LNCaP clone FGC (cell line): ENCODE data around the gene FOXP4.

Source experiments
- DNase-seq: peaks from one replicate; pipeline ENCODE4 v3.0.0-alpha.2; 2011; ENCODE audit warnings: low read depth
- H3K4me3 ChIP-seq: 2 replicates; pipeline ENCODE4 v1.5.1; 2011; ENCODE audit warnings: mild to moderate bottlenecking, low read depth, low read length, control low read depth
- CTCF ChIP-seq: IDR thresholded peaks from 2 replicates; pipeline ENCODE4 v1.5.1; 2012; ENCODE audit warnings: mild to moderate bottlenecking; ENCODE audit not compliant: control insufficient read depth, insufficient read depth; ENCODE audit errors: extremely low read depth

The FOXP4 gene

GRCh38 chr6:41633056-41633634, 87.0 kb downstream of the FOXP4 start:
- H3K4me3 ChIP-seq = no peak overlapping the region
- DNase-seq = no peak

GRCh38 chr6:41634657-41635056, 88.5 kb downstream of the FOXP4 start:
- no peak for DNase-seq
- no peak for TF ChIP-seq CTCF
- H3K4me3 ChIP-seq = no peak overlapping the region

More at GRCh38 chr6:41633056-41633634, 87.0 kb downstream of the FOXP4 start:
- TF ChIP-seq CTCF = no peak

GRCh38 chr6:41635365-41635764, 89.2 kb downstream of the FOXP4 start:
- no peak for TF ChIP-seq CTCF
- no peak overlapping the region for H3K4me3 ChIP-seq
- DNase-seq = no peak

DNA sequence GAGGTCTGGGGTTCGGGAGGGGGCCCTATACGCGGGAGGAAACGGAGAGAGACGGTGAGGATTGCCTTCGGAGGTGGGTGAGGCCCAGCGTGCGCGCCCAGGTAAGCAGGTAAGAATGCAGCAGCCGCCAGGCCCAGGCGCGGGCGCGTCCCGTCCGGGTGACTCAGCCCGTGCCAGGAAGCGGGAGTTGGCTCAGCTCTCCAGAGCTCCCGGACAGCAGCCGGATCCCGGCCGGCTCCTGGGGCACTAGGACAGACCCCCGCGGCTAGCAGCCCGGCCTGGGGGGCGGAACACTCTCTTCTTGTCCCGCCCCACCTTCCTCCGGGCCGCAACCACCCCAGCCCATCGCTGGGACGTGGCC, 90.6 kb downstream of the FOXP4 start:
- no peak overlapping the region for H3K4me3 ChIP-seq
- no peak for DNase-seq
- no peak for TF ChIP-seq CTCF

- no peak for DNase-seq
- TF ChIP-seq CTCF = no peak
- H3K4me3 ChIP-seq = no peak overlapping the region
Observed at GRCh38 chr6:41637194-41638001, 91.2 kb downstream of the FOXP4 start.

DNA sequence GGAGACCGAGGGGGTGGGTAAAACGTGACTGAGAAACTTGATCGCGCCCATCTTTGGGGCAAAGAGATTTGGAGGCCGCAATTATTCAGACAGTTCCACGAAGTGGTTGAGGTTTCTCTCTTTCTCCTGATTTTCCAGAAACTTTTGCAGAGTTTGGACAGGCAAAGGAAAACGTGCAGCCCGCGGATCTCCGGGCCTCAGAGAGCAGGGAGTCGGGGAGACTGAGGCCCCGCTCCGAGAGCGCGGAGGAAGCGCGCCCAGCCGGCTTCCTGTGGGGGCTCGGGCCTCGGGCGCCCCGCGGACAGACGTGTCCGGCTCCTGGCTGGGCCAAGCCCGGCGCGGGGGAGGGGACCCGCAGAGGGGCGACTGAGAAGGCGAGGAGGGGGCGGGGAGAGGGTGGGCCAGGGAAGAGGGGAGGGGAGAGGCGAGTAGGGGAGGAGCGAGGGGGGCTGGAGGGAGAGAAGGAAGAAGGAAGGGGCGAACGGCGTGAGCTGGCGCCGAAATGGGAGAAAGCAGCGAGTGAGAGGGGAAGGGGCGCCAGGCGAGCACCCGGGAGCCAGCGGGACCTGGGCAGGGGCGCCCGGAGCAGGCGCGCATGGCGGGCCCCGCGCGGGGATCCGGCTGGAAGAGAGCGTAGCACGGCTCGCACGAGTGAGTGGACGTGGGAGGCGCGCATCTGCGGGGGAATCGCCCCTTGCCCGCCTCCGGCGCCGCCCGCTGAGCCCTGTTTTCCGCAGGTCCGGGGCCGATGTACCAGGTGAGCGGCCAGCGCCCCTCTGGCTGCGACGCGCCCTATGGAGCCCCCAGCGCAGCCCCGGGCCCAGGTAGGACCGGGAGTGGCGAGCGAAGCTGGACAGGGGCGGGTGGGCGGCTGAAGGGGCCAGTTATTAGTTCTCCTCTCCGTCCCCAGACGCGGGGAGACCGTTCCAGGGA, 92.1 kb downstream of the FOXP4 start, which contains the start of gene MDFI:
Gene MDFI, plus strand, starts transcription at position 467 of the 933 bp plus-strand sequence. Its CDS starts 282 bp downstream, at position 749.
- no peak for DNase-seq
- TF ChIP-seq CTCF = no peak
- H3K4me3 ChIP-seq = no peak within 1 kb of the TSS
